ENCODE measurements around the gene CRX. TPM values are rescaled to one million over a fixed set of nuclear protein-coding genes. Genes with fewer than 3 reads are reported as not detected.

The CRX gene
- total RNA-seq, 1 donor from 2014 or later: not detected

DNA sequence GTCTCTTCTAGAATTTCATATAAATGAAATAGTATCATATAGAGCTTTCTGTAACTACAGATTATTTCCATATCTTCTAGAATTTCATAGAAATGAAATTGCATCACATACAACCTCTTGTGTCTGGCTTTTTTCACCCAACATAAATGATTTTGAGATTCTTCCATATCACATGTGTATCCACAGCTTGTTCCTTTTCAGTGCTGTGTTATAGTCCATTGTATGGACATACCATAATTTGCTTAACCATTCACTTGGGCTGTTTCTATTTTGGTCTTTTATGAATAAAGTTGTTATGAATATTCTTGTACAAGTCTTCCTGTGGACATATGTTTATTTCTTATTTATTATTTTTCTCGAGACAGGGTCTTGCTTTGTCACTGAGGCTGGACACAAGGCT is 29.1 kb upstream of the CRX start:
- Histone ChIP-seq H3K36me3 (ENCODE audit: control insufficient read depth, insufficient read depth, low read length) (no peaks in the 10 kb centered on the region), H3K4me3 (ENCODE audit: low read depth, low read length) (no peak overlapping the region), H3K27me3 (ENCODE audit: control insufficient read depth, insufficient read depth, low read length) (no peaks in the 10 kb centered on the region)
- TF ChIP-seq, protein P1, sequence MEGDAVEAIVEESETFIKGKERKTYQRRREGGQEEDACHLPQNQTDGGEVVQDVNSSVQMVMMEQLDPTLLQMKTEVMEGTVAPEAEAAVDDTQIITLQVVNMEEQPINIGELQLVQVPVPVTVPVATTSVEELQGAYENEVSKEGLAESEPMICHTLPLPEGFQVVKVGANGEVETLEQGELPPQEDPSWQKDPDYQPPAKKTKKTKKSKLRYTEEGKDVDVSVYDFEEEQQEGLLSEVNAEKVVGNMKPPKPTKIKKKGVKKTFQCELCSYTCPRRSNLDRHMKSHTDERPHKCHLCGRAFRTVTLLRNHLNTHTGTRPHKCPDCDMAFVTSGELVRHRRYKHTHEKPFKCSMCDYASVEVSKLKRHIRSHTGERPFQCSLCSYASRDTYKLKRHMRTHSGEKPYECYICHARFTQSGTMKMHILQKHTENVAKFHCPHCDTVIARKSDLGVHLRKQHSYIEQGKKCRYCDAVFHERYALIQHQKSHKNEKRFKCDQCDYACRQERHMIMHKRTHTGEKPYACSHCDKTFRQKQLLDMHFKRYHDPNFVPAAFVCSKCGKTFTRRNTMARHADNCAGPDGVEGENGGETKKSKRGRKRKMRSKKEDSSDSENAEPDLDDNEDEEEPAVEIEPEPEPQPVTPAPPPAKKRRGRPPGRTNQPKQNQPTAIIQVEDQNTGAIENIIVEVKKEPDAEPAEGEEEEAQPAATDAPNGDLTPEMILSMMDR (IDR thresholded peaks at IDR 0.05; ENCODE audit: insufficient read depth, low read length, poor library complexity, severe bottlenecking): no peak
- no peak for DNase-seq (ENCODE audit: low read depth)

DNA sequence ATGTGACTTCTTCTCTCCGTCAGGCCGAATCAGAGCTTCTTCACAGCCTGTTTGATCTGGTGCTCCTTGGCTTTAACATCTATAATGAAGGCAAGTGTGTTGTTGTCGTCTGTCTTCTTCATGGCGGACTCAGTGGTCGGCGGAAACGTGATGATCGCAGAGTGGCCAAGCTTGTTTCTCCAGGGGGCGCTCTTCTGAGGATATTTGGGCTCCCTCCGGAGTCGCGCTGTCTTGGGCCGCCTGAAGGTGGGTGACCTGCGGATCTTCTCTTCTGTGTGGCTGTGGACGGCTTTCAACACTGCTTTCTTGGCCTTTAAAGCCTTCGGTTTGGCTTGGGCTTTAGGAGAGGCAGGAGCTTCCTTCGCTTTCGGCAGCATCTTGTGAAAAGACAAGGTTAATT is 27.2 kb upstream of the CRX start:
- TF ChIP-seq, protein P1 (IDR thresholded peaks at IDR 0.05; ENCODE audit: insufficient read depth, low read length, poor library complexity, severe bottlenecking): no peak
- Histone ChIP-seq H3K4me3 (ENCODE audit: low read depth, low read length) (no peak overlapping the region), H3K36me3 (ENCODE audit: control insufficient read depth, insufficient read depth, low read length) (no peaks in the 10 kb centered on the region), H3K27me3 (ENCODE audit: control insufficient read depth, insufficient read depth, low read length) (no peaks in the 10 kb centered on the region)
- DNase-seq (ENCODE audit: low read depth): no peak

GRCh38 chr19:47796785-47797184 is 25.0 kb upstream of the CRX start:
- no peaks in the 10 kb centered on the region for H3K27me3 ChIP-seq (ENCODE audit: control insufficient read depth, insufficient read depth, low read length)
- no peaks in the 10 kb centered on the region for H3K36me3 ChIP-seq (ENCODE audit: control insufficient read depth, insufficient read depth, low read length)
- DNase-seq (ENCODE audit: low read depth): no peak
- TF ChIP-seq, protein P1 (IDR thresholded peaks at IDR 0.05; ENCODE audit: insufficient read depth, low read length, poor library complexity, severe bottlenecking): no peak
- no peak overlapping the region for H3K4me3 ChIP-seq (ENCODE audit: low read depth, low read length)

DNA sequence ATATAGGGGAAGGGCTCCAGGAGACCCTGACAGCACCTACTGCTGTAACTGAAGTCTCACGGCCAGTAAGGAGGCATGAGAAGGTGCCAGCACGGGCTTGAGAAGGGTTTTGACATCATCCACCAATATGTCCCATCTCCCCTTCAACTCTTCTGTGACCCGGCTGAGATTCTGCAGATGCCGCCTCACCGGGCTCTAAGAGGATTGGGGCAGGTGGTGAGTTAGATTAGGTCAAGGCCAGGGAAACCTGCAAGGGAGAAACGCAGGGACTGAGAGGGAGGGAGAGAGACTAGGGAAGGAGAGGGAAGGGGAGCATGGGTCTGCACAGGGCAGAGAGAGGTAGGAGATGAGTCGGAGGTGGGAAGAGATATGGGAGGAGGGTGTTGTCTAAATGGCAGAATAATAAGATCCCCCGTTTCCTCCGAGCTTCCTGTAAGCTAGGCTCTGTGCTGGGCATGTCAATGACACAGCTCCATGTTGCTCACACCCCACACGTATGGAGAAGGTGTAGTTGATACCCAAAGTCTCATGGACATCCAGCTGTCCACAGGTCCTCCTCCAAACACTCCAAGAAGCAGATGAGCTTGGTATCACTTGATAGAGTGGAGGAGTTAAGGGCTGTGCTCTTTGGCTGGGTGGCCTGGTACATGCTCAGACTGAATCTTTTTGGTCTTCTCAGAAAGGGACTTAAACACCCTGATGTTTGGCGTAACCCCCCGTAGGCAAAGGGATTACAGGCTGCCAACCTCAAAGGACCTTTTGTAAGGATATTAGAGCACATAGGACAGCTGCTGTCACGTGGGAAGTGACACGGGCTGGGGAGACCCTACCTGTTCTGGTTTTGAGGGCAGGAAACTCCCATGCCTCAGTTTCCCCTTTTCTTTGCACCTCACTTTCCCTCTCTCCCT is 23.5 kb upstream of the CRX start:
- TF ChIP-seq, protein P1 (IDR thresholded peaks at IDR 0.05; ENCODE audit: insufficient read depth, low read length, poor library complexity, severe bottlenecking): no peak
- no peak for DNase-seq (ENCODE audit: low read depth)
- no peak overlapping the region for H3K4me3 ChIP-seq (ENCODE audit: low read depth, low read length)
- H3K27me3 ChIP-seq (ENCODE audit: control insufficient read depth, insufficient read depth, low read length): no peaks in the 10 kb centered on the region
- H3K36me3 ChIP-seq (ENCODE audit: control insufficient read depth, insufficient read depth, low read length): no peaks in the 10 kb centered on the region

GRCh38 chr19:47798904-47799266 is 22.9 kb upstream of the CRX start:
- Histone ChIP-seq H3K4me3 (ENCODE audit: low read depth, low read length) (no peak overlapping the region), H3K27me3 (ENCODE audit: control insufficient read depth, insufficient read depth, low read length) (no peaks in the 10 kb centered on the region), H3K36me3 (ENCODE audit: control insufficient read depth, insufficient read depth, low read length) (no peaks in the 10 kb centered on the region)
- DNase-seq (ENCODE audit: low read depth): no peak
- TF ChIP-seq, protein P1 (IDR thresholded peaks at IDR 0.05; ENCODE audit: insufficient read depth, low read length, poor library complexity, severe bottlenecking): no peak

GRCh38 chr19:47801270-47801669 is 20.5 kb upstream of the CRX start:
- Histone ChIP-seq H3K36me3 (ENCODE audit: control insufficient read depth, insufficient read depth, low read length) (no peaks in the 10 kb centered on the region), H3K4me3 (ENCODE audit: low read depth, low read length) (no peak overlapping the region), H3K27me3 (ENCODE audit: control insufficient read depth, insufficient read depth, low read length) (no peaks in the 10 kb centered on the region)
- TF ChIP-seq, protein P1 (IDR thresholded peaks at IDR 0.05; ENCODE audit: insufficient read depth, low read length, poor library complexity, severe bottlenecking): no peak
- DNase-seq (ENCODE audit: low read depth): no peak

Measured in kidney epithelial cell (primary cell).